NCI-H524 (cell line): Measurements from ENCODE around the gene LILRB5.
"Not testable (repeated sequence)": the region's sequence is repeated elsewhere in the genome, so short reads cannot be mapped to it uniquely, and the experiment has no call there.

Experiments
- DNase-seq, 2 experiments: peaks; one replicate each; lab custom pipeline; 2025; lab: John Stamatoyannopoulos, UW

LILRB5 gene

DNA sequence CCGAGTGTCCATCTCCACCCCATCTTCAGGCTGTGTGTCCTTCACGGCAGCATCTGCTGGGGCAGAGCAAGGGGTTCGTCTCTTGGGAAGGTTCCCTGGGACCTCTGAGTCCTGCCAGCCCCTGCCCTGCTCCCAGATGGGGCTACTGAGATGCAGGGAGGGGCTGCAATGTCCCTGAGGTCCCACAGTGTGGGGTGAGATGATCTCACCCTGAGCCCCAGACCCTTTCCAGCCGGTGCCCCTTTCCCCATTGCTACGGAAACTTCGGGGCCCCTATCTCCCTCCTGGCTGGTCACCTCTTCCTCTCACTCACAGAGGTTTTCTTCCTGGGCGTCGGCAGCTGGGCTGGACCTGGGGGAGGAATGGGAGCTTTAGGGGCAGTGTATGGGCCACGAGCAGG, 18.9 kb upstream of the LILRB5 start:
- DNase-seq, result no peak

DNA sequence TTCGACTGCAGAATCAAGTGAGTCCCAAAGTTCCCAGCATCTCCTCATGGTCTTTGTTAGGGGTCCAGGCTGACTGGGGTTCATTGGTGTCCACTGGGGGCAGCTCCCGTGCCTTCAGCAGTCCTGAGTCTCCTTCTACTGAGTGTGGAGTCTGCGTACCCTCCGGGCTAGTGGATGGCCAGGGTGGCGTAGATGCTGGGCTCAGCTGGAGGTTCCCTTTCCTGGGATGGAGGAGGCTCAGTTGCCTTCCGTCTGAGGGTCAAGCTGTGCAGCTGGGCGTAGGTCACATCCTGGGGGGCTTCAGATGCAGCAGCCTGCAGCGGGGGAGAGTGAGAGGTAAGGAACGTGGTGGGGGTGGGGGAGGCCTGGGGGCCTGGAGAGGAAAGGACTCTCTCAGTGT, 17.4 kb upstream of the LILRB5 start:
- not testable (repeated sequence) for DNase-seq

DNA sequence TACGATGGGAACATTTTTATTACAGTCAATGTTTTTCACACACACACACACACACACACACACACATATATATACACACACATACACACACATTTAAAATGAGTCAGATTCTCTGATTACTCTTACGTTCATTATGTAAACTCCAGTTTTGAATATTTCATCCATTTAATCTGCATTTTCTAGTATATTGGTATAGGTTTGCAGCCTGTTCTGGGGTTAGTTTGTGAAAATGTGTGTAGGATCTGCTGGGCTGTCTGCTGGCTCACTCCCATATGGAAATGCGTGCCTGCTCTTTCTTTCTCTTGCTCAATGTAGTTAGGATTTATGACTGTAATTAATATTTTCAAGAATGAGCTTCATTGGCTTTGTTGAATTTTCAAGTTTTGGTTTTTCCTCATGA, 16.7 kb upstream of the LILRB5 start:
- no peak for DNase-seq

DNA sequence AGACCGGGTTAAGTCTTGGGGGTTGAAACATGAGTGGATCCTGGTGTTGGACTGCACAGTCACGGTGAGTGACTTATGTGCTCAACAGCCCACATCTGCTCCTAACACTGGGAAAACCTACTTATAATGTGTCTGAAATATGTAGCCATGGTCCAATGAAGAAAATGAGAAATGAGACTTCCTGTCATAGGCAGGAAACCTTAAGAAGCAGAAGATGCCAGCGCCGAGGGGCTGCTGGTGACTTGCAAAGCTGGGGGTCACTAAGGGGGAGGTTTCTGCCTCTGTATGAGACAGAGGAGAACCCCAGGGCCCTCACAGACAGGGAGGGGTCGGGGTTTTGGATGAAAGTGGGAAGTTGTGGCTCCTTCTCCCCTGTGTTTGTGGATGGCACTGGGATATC, 15.1 kb upstream of the LILRB5 start:
- DNase-seq, result not testable (repeated sequence)

DNA sequence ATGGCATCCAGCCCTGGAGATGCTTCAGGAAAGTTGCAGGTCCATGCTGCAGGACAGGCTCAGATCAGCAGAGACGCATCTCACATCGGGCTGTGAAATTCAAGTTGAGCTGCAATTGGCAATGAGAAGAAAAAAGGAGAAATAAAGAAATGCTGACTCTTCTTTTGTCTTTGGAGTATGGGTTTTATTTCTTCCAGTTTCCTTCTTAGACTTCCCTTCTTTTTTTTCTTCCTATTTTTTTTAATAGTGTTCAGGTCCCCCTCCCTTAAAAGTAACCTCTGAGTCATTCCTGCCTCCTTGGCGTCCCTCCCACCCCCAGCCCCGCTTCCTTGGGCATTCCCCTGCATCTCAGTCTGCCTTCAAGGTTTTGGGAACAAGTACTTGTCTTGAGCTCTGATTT, 14.5 kb upstream of the LILRB5 start:
- not testable (repeated sequence) for DNase-seq

DNA sequence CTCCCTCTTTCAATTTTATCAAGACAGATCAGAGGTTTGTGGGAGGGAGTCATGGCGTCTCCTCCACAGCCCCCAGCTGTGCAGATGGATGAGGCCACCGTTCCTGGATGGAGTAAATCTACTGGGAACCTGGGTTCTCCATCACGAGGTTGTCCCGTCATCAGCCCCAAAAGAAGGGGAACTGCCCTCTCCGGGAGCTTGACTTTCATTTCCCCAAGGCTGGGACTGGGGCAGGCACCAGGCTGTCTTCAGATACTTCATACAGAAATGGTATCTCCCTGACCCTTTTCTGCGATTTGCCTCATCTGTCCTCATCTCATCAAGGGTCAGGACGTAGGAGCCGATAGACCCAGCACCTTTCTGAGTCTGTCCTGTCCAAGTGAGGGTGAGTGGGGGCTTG, 14.0 kb upstream of the LILRB5 start:
- no peak for DNase-seq

DNA sequence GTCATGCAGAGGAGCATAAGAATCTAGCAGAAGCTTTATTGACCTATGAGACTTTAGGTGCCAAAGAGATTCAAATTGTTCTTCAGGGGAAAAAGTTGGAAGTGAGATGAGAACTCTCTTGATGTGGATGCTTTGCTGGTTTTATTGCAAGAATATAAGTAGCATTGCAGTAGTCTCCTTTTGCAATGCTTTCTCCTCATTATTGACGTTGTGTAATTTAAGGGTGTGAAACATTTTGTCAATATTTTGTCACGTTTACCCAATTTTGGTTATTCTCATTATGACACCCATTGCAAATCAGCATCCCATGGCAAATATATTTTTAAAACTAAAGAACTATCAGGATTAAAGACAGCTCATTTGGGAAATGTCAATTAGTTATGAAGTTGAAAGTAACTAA, 11.9 kb upstream of the LILRB5 start:
- DNase-seq, result no peak

DNA sequence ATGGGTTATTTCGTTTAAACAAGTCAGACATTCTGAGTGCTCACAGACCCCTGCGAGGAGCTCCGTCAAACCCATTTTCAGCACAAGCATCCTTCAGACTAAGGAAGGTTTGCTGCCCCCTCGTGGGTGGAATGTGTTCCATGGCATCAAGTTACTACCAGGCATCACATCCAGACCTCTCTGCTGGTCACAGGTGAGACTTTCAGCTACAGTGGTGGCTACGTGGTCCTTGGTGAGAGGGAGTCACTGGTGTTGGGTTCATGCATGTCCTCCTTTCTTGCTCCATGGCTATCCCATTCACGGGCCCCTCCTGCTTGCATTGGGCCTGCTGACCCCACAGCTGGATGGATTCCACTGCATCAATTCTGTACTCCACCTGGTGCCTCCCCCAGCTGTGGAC, 9.1 kb upstream of the LILRB5 start:
- peak; percentile 42 to 57 for DNase-seq

DNA sequence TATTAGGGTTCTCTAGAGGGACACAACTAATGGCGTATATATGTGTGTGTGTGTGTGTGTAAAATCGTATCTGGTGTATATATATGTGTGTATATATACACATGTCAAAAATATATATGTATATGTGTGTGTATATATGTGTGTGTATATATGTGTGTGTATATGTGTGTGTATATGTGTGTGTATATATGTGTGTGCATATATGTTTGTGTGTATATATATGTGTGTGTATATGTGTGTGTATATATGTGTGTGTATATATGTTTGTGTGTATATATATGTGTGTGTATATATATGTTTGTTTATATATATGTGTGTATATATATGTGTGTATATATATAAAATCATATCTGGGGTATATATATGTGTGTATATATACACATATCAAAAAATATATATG, 5.4 kb upstream of the LILRB5 start:
- DNase-seq, result no peak

DNA sequence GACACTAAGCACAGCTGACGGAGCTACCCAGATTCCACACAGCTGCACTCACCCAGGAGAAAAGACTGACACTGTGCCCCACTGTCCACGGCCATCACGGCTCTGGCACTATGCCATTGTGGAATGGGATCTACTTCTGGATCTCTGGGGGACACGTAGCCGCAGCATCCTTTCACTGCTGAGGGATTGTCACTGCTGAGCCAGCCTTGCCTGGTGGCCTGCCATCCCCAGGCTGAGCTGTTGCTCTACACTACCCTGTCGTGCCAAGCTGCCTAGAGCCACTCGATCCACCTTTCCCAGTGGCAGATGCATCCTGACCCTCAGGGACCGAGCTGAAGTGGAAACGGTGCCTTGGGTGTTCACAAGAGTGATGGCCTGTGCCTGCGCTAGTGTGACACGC, 5.0 kb upstream of the LILRB5 start:
- no peak for DNase-seq

DNA sequence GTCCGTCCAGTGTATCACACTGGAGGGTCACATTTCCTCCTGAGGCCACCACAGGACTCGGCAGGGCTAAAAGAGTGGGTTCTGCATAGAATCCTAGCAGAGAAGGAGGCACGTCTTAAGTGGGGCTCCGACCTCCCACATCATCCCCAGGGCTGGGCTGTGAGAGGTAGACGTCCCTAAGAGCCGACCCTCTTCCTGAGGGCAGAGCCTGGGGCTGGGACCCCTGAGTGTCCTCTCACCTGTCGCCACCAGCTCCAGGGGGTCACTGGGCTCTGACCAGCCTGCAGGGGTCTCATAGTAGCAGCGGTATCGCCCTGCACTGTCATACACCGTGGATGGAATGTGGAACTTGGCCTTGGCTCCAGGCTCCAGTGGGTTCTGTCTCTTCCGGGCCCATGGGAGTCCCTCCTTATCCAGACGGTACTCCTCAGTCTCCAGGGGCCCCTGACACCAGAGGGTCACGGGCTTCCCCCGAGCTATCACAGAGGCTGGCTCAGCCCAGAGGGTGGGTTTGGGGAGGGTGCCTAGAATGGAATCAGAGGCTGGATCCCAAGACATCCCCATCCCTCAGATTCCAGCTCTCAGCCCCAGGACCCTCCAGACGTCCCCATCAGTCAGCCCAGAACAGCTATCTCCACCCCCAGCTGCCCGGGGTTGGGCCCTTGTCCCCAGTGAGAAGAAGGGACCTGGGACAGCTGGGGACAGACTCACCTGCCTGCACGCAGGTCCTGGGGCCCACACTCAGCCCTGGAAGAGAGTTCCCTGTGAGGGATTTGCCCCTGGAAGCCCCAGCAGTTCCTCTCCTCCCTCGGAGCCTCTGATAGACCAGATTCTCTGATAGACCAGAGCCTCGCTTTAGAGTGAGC, 590 bp downstream of the LILRB5 start:
- DNase-seq, result no peak

DNA sequence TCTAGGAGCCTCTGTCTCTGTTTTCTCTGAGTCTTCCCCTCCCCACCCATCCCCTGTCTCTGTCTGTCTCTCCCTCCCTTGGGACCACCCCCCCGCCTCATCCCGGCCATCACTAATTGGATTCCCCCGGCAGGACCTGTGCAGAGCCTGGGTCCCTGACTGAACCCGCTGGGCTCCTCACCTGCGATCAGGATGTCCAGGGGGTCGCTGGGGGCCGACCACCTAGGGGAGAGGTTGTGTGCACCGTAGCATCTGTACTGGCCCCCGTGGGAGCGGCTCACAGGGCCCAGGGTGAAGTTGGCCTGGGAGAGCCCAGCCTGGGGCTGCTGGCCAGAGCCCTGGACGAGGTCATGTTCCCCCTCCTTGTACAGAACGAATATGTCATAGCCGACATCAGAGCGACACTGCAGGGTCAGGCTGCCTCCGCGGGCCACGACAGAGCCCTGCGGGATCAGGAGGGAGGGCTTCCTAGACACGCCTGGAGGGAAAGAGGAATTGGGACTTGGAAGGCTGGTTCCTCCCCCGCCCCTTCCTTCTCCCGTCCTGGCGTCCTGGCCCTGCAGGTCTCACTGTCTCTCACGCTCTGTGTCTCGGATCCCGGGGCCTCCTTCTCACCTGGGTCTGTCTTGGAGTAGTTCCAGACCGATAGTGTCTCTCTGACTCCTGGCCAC, 1.8 kb downstream of the LILRB5 start:
- no peak for DNase-seq

DNA sequence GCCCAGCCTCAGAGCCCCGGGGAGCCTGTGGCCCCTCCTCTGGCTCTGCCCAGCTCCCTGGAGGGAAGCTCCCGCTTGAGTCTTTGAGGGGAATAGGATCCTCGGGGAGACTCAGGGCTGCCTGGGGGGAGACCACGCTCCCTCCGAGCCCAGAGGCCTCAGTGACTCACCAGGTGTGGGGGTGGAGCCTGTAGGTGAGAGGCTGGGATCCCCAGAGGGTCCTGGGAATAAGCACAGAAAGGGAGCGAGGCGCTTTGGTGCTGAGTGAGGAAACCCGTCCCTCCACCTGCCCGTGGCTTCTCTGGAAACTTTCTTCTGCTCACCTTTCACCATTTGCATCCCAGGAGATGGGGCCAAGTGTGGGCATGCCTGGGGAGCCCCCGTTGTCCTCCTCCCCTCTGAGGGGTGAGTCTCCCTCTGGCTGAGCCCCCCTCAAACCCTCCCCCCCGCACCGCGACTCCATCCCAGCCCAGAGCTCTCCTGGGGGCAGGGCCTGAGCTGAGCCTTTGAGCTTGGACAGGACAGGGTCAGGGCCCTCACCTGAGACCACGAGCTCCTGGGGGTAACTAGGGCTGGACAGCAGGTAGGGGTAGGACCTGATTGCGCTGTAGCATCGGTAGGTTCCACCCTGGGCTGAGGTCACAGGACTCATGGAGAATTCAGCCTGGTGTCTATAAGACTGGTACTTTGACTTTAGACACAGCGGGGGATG, 2.7 kb downstream of the LILRB5 start:
- no peak for DNase-seq

DNA sequence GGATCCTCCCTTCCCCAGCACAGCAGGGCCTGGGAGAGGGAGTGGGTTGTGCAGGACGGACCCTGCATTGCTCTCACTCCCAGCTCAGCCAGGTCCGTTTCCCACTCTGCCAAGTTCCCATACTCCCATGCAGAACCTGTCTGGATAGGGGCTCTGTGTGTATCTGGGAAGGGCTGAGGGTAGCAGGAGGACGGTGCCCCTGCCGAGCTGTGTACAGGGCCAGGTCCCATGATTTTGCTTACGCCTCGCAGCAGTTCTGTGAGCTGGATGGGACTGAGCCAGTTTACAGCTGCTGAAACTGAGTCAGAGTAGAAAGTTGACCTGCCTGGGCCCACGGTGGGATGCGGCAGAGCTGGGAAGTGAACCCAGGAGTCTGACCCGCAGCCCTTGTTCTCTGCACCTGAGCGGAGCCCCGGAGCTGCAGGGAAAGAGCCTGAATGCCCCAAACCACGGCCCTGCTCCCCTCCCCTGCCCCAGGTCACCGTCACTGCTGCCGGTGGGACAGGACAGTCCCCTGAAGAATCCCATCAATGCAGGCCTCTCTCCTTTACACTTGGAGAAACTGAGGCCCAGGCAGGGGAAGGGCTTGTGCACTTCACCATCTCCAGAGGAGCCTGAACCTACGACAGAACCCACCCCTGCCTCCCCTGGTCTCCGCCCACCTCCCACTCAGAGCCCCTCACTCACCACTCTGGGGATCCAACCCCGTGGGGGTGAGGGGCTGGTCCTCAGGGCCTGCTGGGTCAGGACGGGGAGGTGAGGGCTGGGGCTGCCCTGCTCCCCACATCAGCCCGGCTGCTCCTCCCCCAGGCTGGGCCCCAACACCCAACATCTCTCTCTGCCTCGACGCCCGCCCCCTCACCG, 3.5 kb downstream of the LILRB5 start:
- no peak for DNase-seq

DNA sequence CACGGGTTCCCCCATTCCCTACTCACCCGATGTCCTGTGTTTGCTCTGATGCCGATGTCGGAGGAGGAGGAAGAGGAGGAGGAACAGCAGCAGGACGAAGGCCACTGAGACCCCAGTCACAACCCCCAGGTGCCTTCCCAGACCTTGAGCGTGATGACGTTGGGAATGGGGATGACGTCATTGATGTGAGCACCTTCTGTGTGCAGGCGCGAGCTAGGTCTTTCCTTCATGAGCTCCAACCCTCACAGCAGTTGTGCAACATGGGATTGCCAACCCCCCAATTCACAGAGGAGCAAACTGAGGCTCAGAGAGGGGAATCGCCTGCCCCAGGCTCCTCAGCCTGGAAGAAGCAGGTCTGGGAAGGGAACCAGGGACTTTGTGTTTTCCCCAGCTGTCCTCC, 4.2 kb downstream of the LILRB5 start:
- DNase-seq, result no peak

DNA sequence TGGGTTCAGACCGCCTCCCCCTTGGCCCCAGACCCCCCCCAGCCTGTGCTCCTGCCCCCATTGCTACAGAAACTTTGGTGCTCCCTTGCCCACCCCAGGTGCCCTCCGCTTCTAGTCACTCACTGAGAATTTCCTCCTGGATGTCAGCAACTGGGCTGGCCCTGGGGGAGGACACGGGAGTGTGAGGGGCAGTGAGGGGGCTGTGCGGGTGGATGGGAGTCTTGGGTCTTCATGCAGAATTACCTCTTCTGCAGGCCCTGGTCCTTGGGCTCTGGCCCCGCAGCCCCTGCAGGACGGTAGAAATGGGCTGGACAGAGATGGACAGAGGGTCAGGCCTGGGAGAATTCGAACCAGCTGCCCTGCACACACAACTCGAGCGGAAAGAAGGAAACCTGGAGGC, 4.8 kb downstream of the LILRB5 start:
- DNase-seq, result no peak

DNA sequence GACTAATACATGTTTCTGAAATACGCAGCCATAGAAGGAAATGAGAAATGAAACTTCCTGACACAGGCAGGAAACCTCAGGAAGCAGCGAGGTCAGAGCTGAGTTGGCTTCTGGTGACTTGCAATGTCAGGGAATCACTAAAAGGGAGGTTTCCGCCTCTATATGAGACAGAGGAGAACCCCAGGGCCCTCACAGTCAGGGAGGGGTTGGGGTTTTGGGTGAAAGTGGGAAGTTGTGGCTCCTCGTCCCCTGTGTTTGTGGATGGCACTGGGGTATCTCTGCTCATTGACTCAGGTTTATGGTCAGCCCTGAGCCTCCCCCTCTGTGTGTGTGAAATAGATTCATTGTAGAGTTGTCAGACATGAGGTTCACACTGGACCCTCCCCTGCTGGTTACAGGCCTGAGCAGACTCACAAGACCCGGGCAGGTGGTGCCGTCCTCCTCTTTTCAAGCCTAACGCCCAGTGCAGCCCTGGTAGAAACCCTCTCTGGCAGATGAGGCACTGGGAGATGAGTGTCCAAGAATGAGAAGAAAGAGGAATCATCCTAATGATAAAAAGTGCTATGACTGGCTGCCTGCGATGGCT, 9.0 kb downstream of the LILRB5 start:
- no peak for DNase-seq

DNA sequence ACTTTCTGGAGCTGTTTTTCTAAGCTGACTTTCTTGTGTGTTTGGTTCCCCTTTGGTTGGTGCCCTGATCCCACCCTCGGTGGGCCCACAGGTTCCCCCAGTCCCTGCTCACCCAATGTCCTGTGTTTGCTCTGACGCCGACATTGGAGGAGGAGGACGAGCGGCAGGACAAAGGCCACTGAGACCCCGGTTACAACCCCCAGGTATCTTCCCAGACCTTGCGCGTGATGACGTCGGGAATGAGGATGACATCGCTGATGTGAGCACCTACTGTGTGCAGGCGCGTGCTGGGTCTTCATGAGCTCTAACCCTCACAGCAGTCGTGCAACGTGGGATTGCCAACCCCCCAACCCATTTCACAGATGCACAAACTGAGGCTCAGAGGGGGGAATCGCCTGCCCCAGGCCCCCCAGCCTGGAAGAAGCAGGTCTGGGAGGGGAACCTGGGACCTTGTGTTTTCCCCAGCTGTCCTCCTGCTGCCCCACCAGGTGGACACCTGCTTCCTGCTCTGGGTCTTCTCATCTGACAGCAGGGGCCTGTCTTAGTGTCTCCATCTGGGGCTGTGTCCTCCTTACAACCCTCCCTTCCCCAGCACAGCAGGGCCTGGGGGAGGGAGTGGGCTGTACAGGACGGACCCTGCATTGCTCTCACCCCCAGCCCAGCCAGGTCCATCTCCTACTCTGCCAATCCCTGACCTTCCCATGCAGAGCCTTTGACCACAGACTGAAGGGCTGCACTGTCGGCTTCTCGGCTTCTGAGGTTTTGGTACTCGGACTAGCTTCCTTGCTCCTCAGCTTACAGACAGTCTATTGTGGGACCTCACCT, 9.8 kb downstream of the LILRB5 start:
- no peak for DNase-seq

DNA sequence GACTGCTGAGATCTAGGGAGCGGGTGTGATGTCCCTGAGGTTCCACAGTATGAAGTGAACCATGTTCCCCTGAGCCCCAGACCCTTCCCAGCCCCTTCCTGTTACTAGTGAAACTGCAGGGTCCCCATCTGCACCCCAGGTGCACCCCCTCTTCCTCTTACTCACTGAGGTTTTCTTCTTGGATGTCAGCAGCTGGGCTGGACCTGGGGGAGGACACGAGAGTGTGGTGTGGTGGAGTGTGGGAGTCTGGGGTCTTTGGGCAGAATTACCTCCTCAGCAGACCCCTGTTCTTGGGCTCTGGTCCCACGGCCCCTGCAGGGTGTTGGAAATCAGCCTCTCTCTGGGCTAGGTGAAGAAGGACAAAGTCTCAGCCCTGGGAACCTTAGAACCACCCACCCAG, 11.1 kb downstream of the LILRB5 start:
- DNase-seq, result no peak

DNA sequence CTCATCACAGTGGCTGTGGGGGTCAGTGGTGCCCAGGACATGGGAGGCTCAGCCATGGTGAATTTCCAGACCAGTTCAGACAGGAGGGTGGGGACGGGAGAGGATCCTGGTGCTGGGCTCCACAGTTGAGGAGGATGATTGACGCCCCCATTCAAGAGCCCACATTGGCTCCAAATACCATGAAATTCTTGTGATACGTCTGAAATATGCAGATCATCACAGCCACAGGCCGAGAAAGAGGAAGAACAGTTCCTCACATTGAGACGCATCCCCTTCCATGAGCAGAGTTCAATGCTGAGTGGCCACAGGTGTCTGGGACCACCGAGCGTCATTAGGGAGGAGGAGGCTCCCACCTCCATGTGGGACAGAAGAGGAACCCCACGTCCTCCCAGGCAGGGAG, 13.3 kb downstream of the LILRB5 start:
- DNase-seq, result not testable (repeated sequence)

DNA sequence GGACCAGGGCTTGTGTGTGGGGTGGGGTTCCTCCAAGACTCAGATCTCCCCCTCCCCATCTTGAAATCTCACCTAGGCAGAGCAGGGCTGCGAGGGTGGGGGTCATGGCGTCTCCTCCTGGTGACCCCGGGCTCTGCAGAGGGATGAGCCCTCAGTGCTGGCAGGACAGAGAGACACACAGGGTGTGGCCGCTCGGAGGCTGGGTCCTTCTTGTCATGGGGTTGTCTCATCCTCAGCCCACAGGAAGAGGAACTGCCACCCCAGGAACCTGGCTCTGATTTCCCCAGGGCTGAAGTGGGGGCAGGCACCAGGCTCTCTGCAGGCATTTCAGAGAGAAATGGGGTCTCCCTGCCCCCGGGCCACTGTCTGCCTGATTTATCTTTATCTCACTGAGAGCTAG, 14.4 kb downstream of the LILRB5 start, which contains the start of gene LILRA6:
LILRA6 (minus strand) TSS at position 145 of the 400 bp plus-strand sequence.
- DNase-seq, result not testable (repeated sequence)
